ENCODE measurements around the gene SPG7.

DNA sequence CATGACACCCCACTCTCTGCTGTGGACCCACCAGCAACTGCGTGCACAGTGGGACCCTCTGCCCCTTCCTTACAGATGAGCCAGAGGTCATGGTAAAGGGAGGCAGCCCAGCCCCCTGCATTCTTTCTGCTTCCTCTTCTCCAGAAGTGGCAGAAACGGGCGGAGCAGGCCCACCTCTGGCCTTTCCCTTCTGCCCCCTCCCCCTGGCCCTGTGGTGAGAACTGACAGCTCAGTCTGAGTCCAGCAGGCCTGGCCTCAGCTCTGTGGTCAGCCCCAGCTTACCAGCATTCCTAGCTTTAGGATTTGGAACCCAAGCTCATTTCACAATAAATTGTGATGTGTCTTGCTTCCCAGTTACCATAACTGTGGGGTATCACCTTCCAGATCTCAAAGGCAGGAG, 13.1 kb upstream of the SPG7 start:
- TF ChIP-seq CTCF (conservative IDR thresholded peaks at IDR 0.05), result no peak
- TF ChIP-seq EZH2 (IDR thresholded peaks at IDR 0.05; ENCODE audit: low read depth), result no peak

Data from PC-9 (cell line).